H9 (cell line): ENCODE results near the gene PRF1. TPM values are rescaled to one million over a fixed set of nuclear protein-coding genes. Genes with fewer than 3 reads are reported as not detected.

Experiments used
- DNase-seq: peaks from one replicate; pipeline ENCODE4 v3.0.0-alpha.2; 2017
- H2AFZ ChIP-seq: one replicate; pipeline ENCODE4 v1.6.1; 2013; ENCODE audit warnings: mild to moderate bottlenecking, low read length, control low read depth, moderate library complexity
- H2AK5ac ChIP-seq: 2 replicates; pipeline ENCODE4 v1.6.1; 2013; ENCODE audit warnings: low read length, control low read depth, mixed read lengths; ENCODE audit not compliant: insufficient read length
- H2BK120ac ChIP-seq: one replicate; pipeline ENCODE4 v1.6.1; 2013; ENCODE audit warnings: low read depth, mild to moderate bottlenecking, low read length, control low read depth, inconsistent platforms; ENCODE audit not compliant: poor library complexity, severe bottlenecking
- H2BK12ac ChIP-seq: 2 replicates; pipeline ENCODE4 v1.6.1; 2013; ENCODE audit warnings: low read length, control low read depth, mixed read lengths, low read depth; ENCODE audit not compliant: insufficient read length
- H2BK15ac ChIP-seq: 2 replicates; pipeline ENCODE4 v1.6.1; 2013; ENCODE audit warnings: low read depth, low read length, control low read depth
- H2BK20ac ChIP-seq: one replicate; pipeline ENCODE4 v1.6.1; 2013; ENCODE audit warnings: low read depth, mild to moderate bottlenecking, low read length, control low read depth, inconsistent platforms; ENCODE audit not compliant: poor library complexity, severe bottlenecking
- H2BK5ac ChIP-seq: 2 replicates; pipeline ENCODE4 v1.6.1; 2013; ENCODE audit warnings: low read length, control low read depth, mixed read lengths; ENCODE audit not compliant: insufficient read length
- H3K14ac ChIP-seq: 2 replicates; pipeline ENCODE4 v1.6.1; 2013; ENCODE audit warnings: low read length, control low read depth; ENCODE audit not compliant: insufficient read depth
- H3K18ac ChIP-seq: 2 replicates; pipeline ENCODE4 v1.6.1; 2013; ENCODE audit warnings: low read depth, mild to moderate bottlenecking, mixed read lengths, low read length, control low read depth; ENCODE audit not compliant: insufficient read length
- H3K23ac ChIP-seq: 2 replicates; pipeline ENCODE4 v1.6.1; 2013; ENCODE audit warnings: low read length, control low read depth, mixed read lengths, low read depth; ENCODE audit not compliant: insufficient read length
- H3K23me2 ChIP-seq: 2 replicates; pipeline ENCODE4 v1.6.1; 2013; ENCODE audit warnings: low read depth, mild to moderate bottlenecking, mixed read lengths, low read length, control low read depth; ENCODE audit not compliant: insufficient read length, poor library complexity, severe bottlenecking
- H3K27ac ChIP-seq: 2 replicates; pipeline ENCODE4 v1.5.1; 2013; ENCODE audit warnings: low read length, control low read depth, mixed read lengths, low read depth; ENCODE audit not compliant: insufficient read length
- H3K27me3 ChIP-seq: 2 replicates; pipeline ENCODE4 v1.6.1; 2013; ENCODE audit warnings: low read length, control low read depth, inconsistent platforms; ENCODE audit not compliant: insufficient read depth
- H3K4ac ChIP-seq: 2 replicates; pipeline ENCODE4 v1.6.1; 2013; ENCODE audit warnings: low read depth, mild to moderate bottlenecking, control low read depth, inconsistent platforms, low read length, moderate library complexity
- H3K4me1 ChIP-seq: 2 replicates; pipeline ENCODE4 v1.6.1; 2013; ENCODE audit warnings: low read length, control low read depth, inconsistent platforms; ENCODE audit not compliant: insufficient read depth
- H3K4me2 ChIP-seq: 2 replicates; pipeline ENCODE4 v1.6.1; 2013; ENCODE audit warnings: low read length, control low read depth, mixed read lengths; ENCODE audit not compliant: insufficient read length, insufficient read depth
- H3K56ac ChIP-seq: 2 replicates; pipeline ENCODE4 v1.6.1; 2013; ENCODE audit warnings: low read depth, mild to moderate bottlenecking, mixed read lengths, low read length, control low read depth; ENCODE audit not compliant: insufficient read length
- H3K79me1 ChIP-seq: 2 replicates; pipeline ENCODE4 v1.6.1; 2013; ENCODE audit warnings: low read depth, mild to moderate bottlenecking, moderate library complexity, low read length, control low read depth, inconsistent platforms; ENCODE audit not compliant: insufficient read depth, poor library complexity, severe bottlenecking
- H3K79me2 ChIP-seq: 2 replicates; pipeline ENCODE4 v1.6.1; 2013; ENCODE audit warnings: low read length, control low read depth, inconsistent platforms; ENCODE audit not compliant: insufficient read depth
- H3K9ac ChIP-seq: 2 replicates; pipeline ENCODE4 v1.6.1; 2013; ENCODE audit warnings: low read length, control low read depth, mixed read lengths; ENCODE audit not compliant: insufficient read length; ENCODE audit errors: extremely low read depth
- H3K9me3 ChIP-seq: one replicate; pipeline ENCODE4 v1.6.1; 2013; ENCODE audit warnings: low read depth, low read length, inconsistent platforms; ENCODE audit not compliant: control insufficient read depth
- H3T11ph ChIP-seq: one replicate; pipeline ENCODE4 v1.6.1; 2013; ENCODE audit warnings: mild to moderate bottlenecking, low read length, control low read depth, inconsistent platforms
- H4K20me1 ChIP-seq: one replicate; pipeline ENCODE4 v1.6.1; 2013; ENCODE audit not compliant: control insufficient read depth, insufficient read length, insufficient read depth
- H4K5ac ChIP-seq: 2 replicates; pipeline ENCODE4 v1.6.1; 2013; ENCODE audit warnings: low read depth, mild to moderate bottlenecking, mixed read lengths, low read length, control low read depth; ENCODE audit not compliant: insufficient read length
- H4K8ac ChIP-seq: replicated peaks from 2 replicates; pipeline ENCODE4 v1.6.1; 2013; ENCODE audit warnings: low read length, control low read depth, mixed read lengths, low read depth; ENCODE audit not compliant: insufficient read length
- H4K91ac ChIP-seq: 2 replicates; pipeline ENCODE4 v1.6.1; 2013; ENCODE audit warnings: low read depth, mild to moderate bottlenecking, moderate library complexity, mixed read lengths, low read length, control low read depth; ENCODE audit not compliant: insufficient read length
- H3K27ac Mint-ChIP-seq, 3 experiments: 2 replicates in 2 of 3; 3 replicates in 1 of 3; pipeline ENCODE4 v1.8.0; 2020 to 2021; ENCODE audit warnings: mixed read lengths in 3 of 3, mild to moderate bottlenecking in 1 of 3, moderate library complexity in 1 of 3
- H3K27me3 Mint-ChIP-seq: 2 replicates; pipeline ENCODE4 v1.8.0; 2021; ENCODE audit warnings: low read depth, mild to moderate bottlenecking, moderate library complexity, mixed read lengths
- H3K36me3 Mint-ChIP-seq, 3 experiments: 2 replicates in 2 of 3; 3 replicates in 1 of 3; pipeline ENCODE4 v1.8.0; 2020 to 2021; ENCODE audit warnings: low read depth in 3 of 3, mixed read lengths in 3 of 3; ENCODE audit not compliant: insufficient read depth in 1 of 3
- H3K4me1 Mint-ChIP-seq, 2 experiments: 2 replicates each; pipeline ENCODE4 v1.8.0; 2020; ENCODE audit warnings: mixed read lengths in 2 of 2
- H3K4me3 Mint-ChIP-seq, 2 experiments: 2 replicates in 1 of 2; 3 replicates in 1 of 2; pipeline ENCODE4 v1.8.0; 2020 to 2021; ENCODE audit warnings: mild to moderate bottlenecking in 2 of 2, mixed read lengths in 2 of 2, moderate library complexity in 1 of 2
- H3K9me3 Mint-ChIP-seq, 2 experiments: 2 replicates in 1 of 2; 3 replicates in 1 of 2; pipeline ENCODE4 v1.8.0; 2020; ENCODE audit warnings: mild to moderate bottlenecking in 2 of 2, mixed read lengths in 2 of 2, moderate library complexity in 1 of 2
- CTCF ChIP-seq: fragments of 200-600 bp; sonication (generic); conservative IDR thresholded peaks from 3 replicates; pipeline ENCODE4 v1.8.0; 2021; ENCODE audit warnings: antibody characterized with exemption, mild to moderate bottlenecking
- WGBS: extraction: QIAGEN DNeasy Blood & Tissue Kit; methylation state at CpG from one replicate; pipeline ENCODE4 v1.1.7; 2013; ENCODE audit warnings: missing lambda C conversion rate, low lambda C conversion rate, mixed read lengths; ENCODE audit not compliant: insufficient read length; ENCODE audit errors: extremely low coverage; 5-methylcytosine and 5-hydroxymethylcytosine counted together
- total RNA-seq: library from RNA; stranded (reverse); gene quantifications from 2 replicates; pipeline ENCODE4 v1.2.1, GENCODE V29; 2021

The PRF1 gene
- total RNA-seq, 1 experiment from 2014 or later: not detected

- no peak overlapping the region for H2BK15ac ChIP-seq
- no peaks in the 10 kb centered on the region for H3K79me2 ChIP-seq
- no peaks in the 10 kb centered on the region for H4K20me1 ChIP-seq
- H3K23ac ChIP-seq: no peak overlapping the region
- DNase-seq: no peak
- WGBS: no CpG with 5 or more reads among the region's 7 CpGs
- peaks cover 2% of the 10 kb centered on the region for H3K27me3 Mint-ChIP-seq
- no peak overlapping the region for H3K9ac ChIP-seq
- no peak overlapping the region for H3K14ac ChIP-seq
- H3K18ac ChIP-seq: no peak overlapping the region
- no peak overlapping the region for H3T11ph ChIP-seq
- H3K4me2 ChIP-seq: no peak overlapping the region
- no peak overlapping the region for H2AK5ac ChIP-seq
- H3K23me2 ChIP-seq: no peaks in the 10 kb centered on the region
- H3K4ac ChIP-seq: no peak overlapping the region
- no peak overlapping the region for H2AFZ ChIP-seq
- no peak overlapping the region for H4K5ac ChIP-seq
- no peak overlapping the region for H3K56ac ChIP-seq
- no peaks in the 10 kb centered on the region for H3K79me1 ChIP-seq
- H3K36me3 Mint-ChIP-seq: no peaks in the 10 kb centered on the region
- no peak overlapping the region for H2BK5ac ChIP-seq
- H4K91ac ChIP-seq: no peak overlapping the region
- no peak overlapping the region for H2BK12ac ChIP-seq
- no peaks in the 10 kb centered on the region for H3K4me1 ChIP-seq
- no peak overlapping the region for H3K27ac ChIP-seq
- H3K4me1 Mint-ChIP-seq: peaks cover 13% of the 10 kb centered on the region in 2 experiments
- H3K27me3 ChIP-seq: no peaks in the 10 kb centered on the region
- no peak overlapping the region for H3K27ac Mint-ChIP-seq
- no peak overlapping the region for H2BK120ac ChIP-seq
- no peak for TF ChIP-seq CTCF
- no peaks in the 10 kb centered on the region for H3K9me3 Mint-ChIP-seq
- H3K9me3 ChIP-seq: no peaks in the 10 kb centered on the region
- H2BK20ac ChIP-seq: no peak overlapping the region
- H3K4me3 Mint-ChIP-seq: no peak overlapping the region
- H4K8ac ChIP-seq: no peak overlapping the region
Measured at GRCh38 chr10:70578371-70578947, 24.1 kb downstream of the PRF1 start.
